Measurements from ENCODE around the gene PTPN18.

The PTPN18 gene

GRCh38 chr2:130355578-130356431, at the start of gene PTPN18:
Gene PTPN18 (plus strand): TSS chr2:130356056. CDS start chr2:130356108, 52 bp downstream.
- H3K4me3 ChIP-seq (ENCODE audit: low read depth, low read length) = peak within 1 kb of the TSS; percentile 76
- peak; percentile 52 for TF ChIP-seq CTCF (IDR thresholded peaks at IDR 0.05; ENCODE audit: borderline replicate concordance, insufficient read depth, low read depth, low read length)

GRCh38 chr2:130307850-130308249, 48.0 kb upstream of the PTPN18 start:
- H3K4me3 ChIP-seq (ENCODE audit: low read depth, low read length) = no peak overlapping the region
- TF ChIP-seq CTCF (IDR thresholded peaks at IDR 0.05; ENCODE audit: borderline replicate concordance, insufficient read depth, low read depth, low read length) = no peak

GRCh38 chr2:130310881-130311280, 45.0 kb upstream of the PTPN18 start:
- TF ChIP-seq CTCF (IDR thresholded peaks at IDR 0.05; ENCODE audit: borderline replicate concordance, insufficient read depth, low read depth, low read length) = no peak
- no peak overlapping the region for H3K4me3 ChIP-seq (ENCODE audit: low read depth, low read length)

- TF ChIP-seq CTCF (IDR thresholded peaks at IDR 0.05; ENCODE audit: borderline replicate concordance, insufficient read depth, low read depth, low read length) = no peak
- H3K4me3 ChIP-seq (ENCODE audit: low read depth, low read length) = no peak overlapping the region
Measured at GRCh38 chr2:130313812-130314334, 42.0 kb upstream of the PTPN18 start.

- no peak for TF ChIP-seq CTCF (IDR thresholded peaks at IDR 0.05; ENCODE audit: borderline replicate concordance, insufficient read depth, low read depth, low read length)
- H3K4me3 ChIP-seq (ENCODE audit: low read depth, low read length) = no peak overlapping the region
Measured at GRCh38 chr2:130314377-130314776, 41.5 kb upstream of the PTPN18 start.

GRCh38 chr2:130316596-130316995, 39.3 kb upstream of the PTPN18 start:
- no peak for TF ChIP-seq CTCF (IDR thresholded peaks at IDR 0.05; ENCODE audit: borderline replicate concordance, insufficient read depth, low read depth, low read length)
- no peak overlapping the region for H3K4me3 ChIP-seq (ENCODE audit: low read depth, low read length)

- no peak for TF ChIP-seq CTCF (IDR thresholded peaks at IDR 0.05; ENCODE audit: borderline replicate concordance, insufficient read depth, low read depth, low read length)
- no peak overlapping the region for H3K4me3 ChIP-seq (ENCODE audit: low read depth, low read length)
Measured at GRCh38 chr2:130318906-130319305, 37.0 kb upstream of the PTPN18 start.
